ENCODE data around the gene CRYGN.

The CRYGN gene

DNA sequence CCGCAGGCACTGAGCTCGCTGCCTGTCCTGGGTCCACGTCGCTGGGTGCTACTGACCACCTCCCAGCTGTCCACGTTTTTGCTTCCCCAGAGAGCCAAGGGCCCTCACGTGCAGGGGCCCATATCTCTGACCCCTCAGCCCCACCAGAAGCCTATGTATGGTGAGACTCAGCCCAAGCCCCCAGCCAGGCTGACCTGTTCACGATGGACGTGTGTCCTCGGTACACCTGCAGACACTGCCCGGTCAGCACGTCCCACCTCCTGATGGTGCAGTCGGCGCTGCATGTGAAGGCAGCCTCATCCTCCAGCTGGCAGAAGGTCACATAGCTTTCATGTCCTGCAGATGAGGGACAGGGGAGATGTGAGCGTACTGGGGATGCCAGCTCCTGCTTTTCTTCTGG is 40.0 kb downstream of the CRYGN start:
- TF ChIP-seq, protein P1, sequence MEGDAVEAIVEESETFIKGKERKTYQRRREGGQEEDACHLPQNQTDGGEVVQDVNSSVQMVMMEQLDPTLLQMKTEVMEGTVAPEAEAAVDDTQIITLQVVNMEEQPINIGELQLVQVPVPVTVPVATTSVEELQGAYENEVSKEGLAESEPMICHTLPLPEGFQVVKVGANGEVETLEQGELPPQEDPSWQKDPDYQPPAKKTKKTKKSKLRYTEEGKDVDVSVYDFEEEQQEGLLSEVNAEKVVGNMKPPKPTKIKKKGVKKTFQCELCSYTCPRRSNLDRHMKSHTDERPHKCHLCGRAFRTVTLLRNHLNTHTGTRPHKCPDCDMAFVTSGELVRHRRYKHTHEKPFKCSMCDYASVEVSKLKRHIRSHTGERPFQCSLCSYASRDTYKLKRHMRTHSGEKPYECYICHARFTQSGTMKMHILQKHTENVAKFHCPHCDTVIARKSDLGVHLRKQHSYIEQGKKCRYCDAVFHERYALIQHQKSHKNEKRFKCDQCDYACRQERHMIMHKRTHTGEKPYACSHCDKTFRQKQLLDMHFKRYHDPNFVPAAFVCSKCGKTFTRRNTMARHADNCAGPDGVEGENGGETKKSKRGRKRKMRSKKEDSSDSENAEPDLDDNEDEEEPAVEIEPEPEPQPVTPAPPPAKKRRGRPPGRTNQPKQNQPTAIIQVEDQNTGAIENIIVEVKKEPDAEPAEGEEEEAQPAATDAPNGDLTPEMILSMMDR (IDR thresholded peaks at IDR 0.05): no peak

- TF ChIP-seq, protein P1 (IDR thresholded peaks at IDR 0.05): no peak
These were observed 40.7 kb downstream of the CRYGN start for GRCh38 chr7:151399305-151399601.

- TF ChIP-seq, protein P1 (IDR thresholded peaks at IDR 0.05): no peak
These were observed 41.3 kb downstream of the CRYGN start for GRCh38 chr7:151398446-151399304.

DNA sequence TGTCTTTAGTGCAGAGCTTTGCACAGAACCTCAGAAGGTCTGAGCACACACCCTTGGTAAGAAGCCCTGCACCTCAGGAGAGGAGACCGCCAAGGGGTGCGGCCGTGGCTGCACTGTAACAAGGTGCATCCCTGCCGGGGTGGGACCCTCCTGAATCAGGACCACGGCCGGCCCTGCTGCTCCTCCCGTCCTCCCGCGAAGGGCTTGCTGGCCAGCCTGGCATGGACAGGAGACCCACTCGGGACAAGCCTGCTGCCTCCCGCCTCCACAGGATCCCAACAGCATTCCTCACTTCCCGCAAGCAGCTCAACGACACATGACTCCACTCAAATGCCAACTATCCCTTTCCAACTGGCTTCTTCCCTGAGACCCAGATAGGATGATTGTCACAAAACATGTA is 42.9 kb downstream of the CRYGN start:
- TF ChIP-seq, protein P1 (IDR thresholded peaks at IDR 0.05): no peak

DNA sequence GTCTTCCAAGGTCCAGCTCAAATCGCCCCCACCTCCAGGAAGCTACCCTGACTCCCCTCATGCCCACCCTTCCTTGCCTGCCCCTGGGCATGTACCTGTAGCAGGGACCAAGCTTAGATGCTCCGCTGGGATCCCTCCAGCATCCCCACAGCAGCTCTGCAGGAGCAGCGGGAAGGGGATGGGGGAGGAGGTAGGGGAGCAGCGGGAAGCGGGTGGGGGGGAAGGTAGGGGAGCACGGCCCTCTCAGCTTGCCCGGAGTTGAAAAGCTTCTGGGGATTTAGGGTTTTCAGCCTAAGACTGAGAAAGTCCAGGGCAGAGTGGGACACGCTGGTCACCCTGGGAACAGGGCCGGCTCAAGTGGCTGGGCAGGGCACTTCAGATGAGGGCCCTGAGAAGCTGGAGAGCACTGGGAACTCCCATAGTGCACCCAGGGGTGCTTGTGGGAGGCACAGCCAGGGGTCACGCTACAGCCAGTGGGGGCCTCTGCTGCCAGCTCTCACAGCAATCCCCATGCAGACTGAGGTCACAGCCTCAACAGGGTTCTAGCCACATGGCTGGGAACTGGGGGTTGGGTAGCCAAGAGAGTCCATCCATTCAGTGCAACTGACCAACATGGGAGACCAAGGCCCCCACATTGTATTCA is 43.5 kb downstream of the CRYGN start:
- TF ChIP-seq, protein P1 (IDR thresholded peaks at IDR 0.05): no peak

DNA sequence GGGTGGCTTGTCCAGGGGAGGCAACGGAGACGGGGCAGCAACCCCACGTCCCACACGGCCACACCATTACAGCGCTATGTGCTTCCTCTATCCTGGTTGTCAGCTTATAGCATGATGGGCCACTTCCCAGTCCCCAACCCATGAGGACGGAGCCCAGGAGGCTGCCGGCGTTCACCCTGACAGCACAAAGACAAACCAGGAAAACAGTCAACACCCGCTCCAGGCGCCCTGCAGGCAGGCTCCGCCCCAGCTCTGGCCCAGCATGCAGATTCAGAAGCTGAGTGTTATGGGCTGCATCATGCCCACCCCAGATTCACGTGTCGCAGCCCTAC is 44.9 kb downstream of the CRYGN start:
- TF ChIP-seq, protein P1 (IDR thresholded peaks at IDR 0.05): no peak

DNA sequence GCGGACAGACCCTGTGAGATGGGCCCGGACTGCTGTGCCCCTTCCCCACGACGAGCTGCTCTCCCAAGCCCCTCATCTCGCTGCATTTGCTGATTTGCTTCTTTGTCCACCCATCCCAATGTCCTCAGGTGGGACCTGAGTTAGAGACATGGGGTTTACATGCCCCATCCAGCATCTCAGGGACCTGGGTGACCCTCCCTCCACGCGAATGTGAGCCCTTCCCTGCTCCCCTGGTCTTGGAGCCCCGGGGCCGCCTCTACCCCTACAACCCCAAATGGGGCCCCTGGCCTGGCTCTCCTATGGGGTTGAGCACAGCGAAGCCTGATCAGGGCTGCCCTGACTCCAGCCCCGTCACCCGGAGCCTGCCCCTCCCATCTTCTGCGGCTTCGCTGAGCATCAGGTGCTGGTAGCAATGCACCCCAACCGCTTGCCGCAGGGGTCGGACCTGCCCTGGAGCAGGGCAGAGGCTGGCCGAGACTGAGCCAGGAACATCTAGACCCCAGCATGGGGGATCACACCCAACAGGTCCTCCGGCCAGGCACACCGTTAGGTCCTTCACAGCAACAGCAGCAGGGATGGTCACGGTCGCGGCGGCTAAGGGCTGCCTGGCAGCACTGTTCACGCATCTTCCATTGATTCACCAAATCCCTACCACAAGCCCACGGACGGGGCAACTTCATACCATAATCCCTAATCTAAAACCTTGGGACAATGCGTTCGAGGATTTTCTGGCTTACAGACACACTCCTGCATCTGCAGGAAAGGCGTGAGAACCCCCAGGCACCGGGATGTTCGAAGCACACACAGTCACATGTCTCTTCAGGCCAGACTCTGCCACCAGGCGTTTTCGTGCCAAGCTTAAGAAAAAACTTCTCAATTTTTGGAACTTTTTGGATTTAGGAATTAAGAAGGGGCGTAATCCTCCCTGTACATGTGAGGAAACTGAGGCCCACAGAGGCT is 45.6 kb downstream of the CRYGN start:
- TF ChIP-seq, protein P1 (IDR thresholded peaks at IDR 0.05): no peak
